Measurements from ENCODE around the gene RBSN. TPM values are rescaled to one million over a fixed set of nuclear protein-coding genes. Genes with fewer than 3 reads are reported as not detected.

The RBSN gene
- total RNA-seq, 4 donors from 2014 or later = 17.2 to 94.9 (median 32.1) TPM

DNA sequence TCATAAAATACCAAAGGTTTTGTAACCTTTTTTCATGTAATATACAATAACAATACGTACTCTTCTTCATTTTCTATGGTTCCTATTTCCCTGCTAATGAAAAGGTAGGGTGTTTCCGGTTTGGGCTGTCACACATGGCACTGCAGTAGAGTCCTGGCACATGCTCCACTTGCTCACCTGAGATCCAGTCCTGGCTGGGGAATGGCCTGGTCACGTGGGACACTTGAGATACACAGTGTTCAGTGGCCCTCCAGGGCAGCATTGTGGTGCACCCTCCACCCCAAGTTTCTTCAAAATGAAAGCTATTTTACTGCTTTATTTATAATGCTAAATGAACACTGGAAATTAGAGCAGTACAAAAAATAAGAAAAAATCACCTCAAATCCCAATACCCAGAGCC is 57.0 kb downstream of the RBSN start:
- H3K27ac ChIP-seq = no peak overlapping the region
- H3K4me1 ChIP-seq = no peaks in the 10 kb centered on the region
- TF ChIP-seq, protein P1, sequence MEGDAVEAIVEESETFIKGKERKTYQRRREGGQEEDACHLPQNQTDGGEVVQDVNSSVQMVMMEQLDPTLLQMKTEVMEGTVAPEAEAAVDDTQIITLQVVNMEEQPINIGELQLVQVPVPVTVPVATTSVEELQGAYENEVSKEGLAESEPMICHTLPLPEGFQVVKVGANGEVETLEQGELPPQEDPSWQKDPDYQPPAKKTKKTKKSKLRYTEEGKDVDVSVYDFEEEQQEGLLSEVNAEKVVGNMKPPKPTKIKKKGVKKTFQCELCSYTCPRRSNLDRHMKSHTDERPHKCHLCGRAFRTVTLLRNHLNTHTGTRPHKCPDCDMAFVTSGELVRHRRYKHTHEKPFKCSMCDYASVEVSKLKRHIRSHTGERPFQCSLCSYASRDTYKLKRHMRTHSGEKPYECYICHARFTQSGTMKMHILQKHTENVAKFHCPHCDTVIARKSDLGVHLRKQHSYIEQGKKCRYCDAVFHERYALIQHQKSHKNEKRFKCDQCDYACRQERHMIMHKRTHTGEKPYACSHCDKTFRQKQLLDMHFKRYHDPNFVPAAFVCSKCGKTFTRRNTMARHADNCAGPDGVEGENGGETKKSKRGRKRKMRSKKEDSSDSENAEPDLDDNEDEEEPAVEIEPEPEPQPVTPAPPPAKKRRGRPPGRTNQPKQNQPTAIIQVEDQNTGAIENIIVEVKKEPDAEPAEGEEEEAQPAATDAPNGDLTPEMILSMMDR (IDR thresholded peaks at IDR 0.05) = no peak
- TF ChIP-seq POLR2A (IDR thresholded peaks at IDR 0.05) = no peak
- no peaks in the 10 kb centered on the region for H3K9me3 ChIP-seq
- H3K4me3 ChIP-seq = no peak overlapping the region
- no peak for DNase-seq
- peaks cover 0 to 97% (median 0%) of the 10 kb centered on the region in 3 donors for H3K36me3 ChIP-seq
- H3K27me3 ChIP-seq = no peaks in the 10 kb centered on the region

DNA sequence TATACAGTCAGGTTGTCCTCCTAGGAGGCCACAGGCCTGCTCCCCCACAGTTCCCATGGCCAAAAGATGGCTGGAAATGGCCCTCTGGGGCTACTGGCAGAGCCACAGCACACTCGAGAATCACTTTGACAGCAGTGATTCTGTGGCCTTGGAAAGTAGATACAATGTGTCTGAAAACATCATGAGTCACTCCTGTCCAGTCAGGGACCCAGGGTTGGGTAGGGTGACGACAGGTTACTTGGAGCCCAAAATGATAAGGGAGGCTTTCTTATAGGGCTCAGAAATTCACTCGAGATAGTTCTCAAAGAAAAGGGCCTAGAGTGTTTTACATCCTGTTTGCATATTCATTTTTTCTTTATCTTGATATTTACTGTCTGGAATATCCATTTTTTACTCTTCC is 58.1 kb downstream of the RBSN start:
- TF ChIP-seq, protein P1 (IDR thresholded peaks at IDR 0.05) = no peak
- TF ChIP-seq POLR2A (IDR thresholded peaks at IDR 0.05) = no peak
- Histone ChIP-seq H3K9me3 (no peaks in the 10 kb centered on the region), H3K4me1 (no peaks in the 10 kb centered on the region), H3K4me3 (no peak overlapping the region), H3K36me3 (peaks cover 0 to 97% (median 0%) of the 10 kb centered on the region in 3 donors), H3K27me3 (no peaks in the 10 kb centered on the region), H3K27ac (no peak overlapping the region)
- DNase-seq = no peak

- no peak for DNase-seq
Observed at GRCh38 chr3:15038306-15038705, 60.6 kb downstream of the RBSN start.

GRCh38 chr3:15033103-15033502 is 65.8 kb downstream of the RBSN start:
- no peaks in the 10 kb centered on the region for H3K4me1 ChIP-seq
- no peak overlapping the region for H3K27ac ChIP-seq
- H3K4me3 ChIP-seq = no peak overlapping the region
- TF ChIP-seq, protein P1 (IDR thresholded peaks at IDR 0.05) = no peak
- TF ChIP-seq POLR2A (IDR thresholded peaks at IDR 0.05) = no peak
- H3K36me3 ChIP-seq = peaks cover 0 to 97% (median 0%) of the 10 kb centered on the region in 3 donors
- H3K9me3 ChIP-seq = no peaks in the 10 kb centered on the region
- no peak for DNase-seq
- no peaks in the 10 kb centered on the region for H3K27me3 ChIP-seq

More at GRCh38 chr3:15038306-15038705, 60.6 kb downstream of the RBSN start:
- Histone ChIP-seq H3K9me3 (no peaks in the 10 kb centered on the region), H3K27me3 (no peaks in the 10 kb centered on the region), H3K4me1 (no peaks in the 10 kb centered on the region), H3K4me3 (no peak overlapping the region), H3K27ac (no peak overlapping the region), H3K36me3 (peaks cover 0 to 99% (median 0%) of the 10 kb centered on the region in 3 donors)
- TF ChIP-seq, protein P1 (IDR thresholded peaks at IDR 0.05) = no peak
- no peak for TF ChIP-seq POLR2A (IDR thresholded peaks at IDR 0.05)

- Histone ChIP-seq H3K27me3 (no peaks in the 10 kb centered on the region), H3K36me3 (peaks cover 0 to 97% (median 0%) of the 10 kb centered on the region in 3 donors), H3K27ac (no peak overlapping the region), H3K9me3 (no peaks in the 10 kb centered on the region), H3K4me1 (no peaks in the 10 kb centered on the region), H3K4me3 (no peak overlapping the region)
- TF ChIP-seq, protein P1 (IDR thresholded peaks at IDR 0.05) = no peak
- TF ChIP-seq POLR2A (IDR thresholded peaks at IDR 0.05) = no peak
- DNase-seq = no peak
Observed at GRCh38 chr3:15032650-15033049, 66.3 kb downstream of the RBSN start.

GRCh38 chr3:15029625-15030024 is 69.3 kb downstream of the RBSN start:
- H3K27me3 ChIP-seq = no peaks in the 10 kb centered on the region
- DNase-seq = no peak
- TF ChIP-seq, protein P1 (IDR thresholded peaks at IDR 0.05) = no peak
- no peak for TF ChIP-seq POLR2A (IDR thresholded peaks at IDR 0.05)
- no peaks in the 10 kb centered on the region for H3K4me1 ChIP-seq
- no peak overlapping the region for H3K4me3 ChIP-seq
- peaks cover 0 to 98% (median 0%) of the 10 kb centered on the region in 3 donors for H3K36me3 ChIP-seq
- no peak overlapping the region for H3K27ac ChIP-seq
- no peaks in the 10 kb centered on the region for H3K9me3 ChIP-seq

All from Peyer's patch (tissue), 4 donors.